ENCODE results near the gene STN1. TPM values are rescaled to one million over a fixed set of nuclear protein-coding genes. Genes with fewer than 3 reads are reported as not detected.

The STN1 gene, protein sequence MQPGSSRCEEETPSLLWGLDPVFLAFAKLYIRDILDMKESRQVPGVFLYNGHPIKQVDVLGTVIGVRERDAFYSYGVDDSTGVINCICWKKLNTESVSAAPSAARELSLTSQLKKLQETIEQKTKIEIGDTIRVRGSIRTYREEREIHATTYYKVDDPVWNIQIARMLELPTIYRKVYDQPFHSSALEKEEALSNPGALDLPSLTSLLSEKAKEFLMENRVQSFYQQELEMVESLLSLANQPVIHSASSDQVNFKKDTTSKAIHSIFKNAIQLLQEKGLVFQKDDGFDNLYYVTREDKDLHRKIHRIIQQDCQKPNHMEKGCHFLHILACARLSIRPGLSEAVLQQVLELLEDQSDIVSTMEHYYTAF
- total RNA-seq = 32.6 TPM

DNA sequence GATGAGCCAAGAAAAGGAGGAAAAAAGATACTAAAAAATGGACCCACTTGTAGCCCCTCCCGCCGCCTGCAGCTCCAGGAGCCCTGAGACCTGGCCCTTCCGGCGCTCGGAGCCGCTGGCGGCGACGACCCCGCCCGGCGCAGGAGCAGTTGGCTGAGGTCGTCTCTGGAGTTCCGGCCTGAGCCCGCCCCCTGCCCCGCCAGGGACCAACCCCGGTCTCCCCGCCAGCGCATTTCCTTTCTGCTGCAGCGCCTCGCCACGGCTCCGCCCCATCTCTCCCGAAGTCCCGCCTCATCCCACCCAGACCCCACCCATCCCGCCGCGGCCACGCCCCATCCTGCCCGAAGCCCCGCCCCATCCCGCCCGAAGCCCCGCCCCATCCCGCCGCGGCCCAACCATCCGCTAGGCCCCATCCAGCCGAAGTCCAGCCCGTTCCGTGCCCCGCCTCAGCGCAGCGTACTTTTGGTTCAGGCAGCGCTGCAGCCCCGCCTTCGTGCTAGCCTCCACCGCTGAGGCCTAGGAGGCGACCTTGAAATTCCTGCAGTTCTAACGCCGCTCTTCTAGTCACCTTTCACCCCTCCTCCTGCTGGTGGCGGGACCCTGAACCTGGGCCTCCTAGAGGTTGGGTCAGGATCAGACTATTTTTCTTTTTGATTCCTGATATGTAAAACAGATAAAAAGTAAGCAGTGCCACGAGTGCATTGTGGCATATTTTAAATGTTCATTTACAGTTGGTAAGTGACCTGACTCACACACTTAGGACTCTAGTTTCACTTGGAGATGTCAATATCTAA, at the start of gene STN1:
Gene STN1, minus strand, starts transcription at position 132 of the 794 bp plus-strand sequence. CDS start 590 bp downstream, outside the sequence.
- peak; percentile 99 for DNase-seq

DNA sequence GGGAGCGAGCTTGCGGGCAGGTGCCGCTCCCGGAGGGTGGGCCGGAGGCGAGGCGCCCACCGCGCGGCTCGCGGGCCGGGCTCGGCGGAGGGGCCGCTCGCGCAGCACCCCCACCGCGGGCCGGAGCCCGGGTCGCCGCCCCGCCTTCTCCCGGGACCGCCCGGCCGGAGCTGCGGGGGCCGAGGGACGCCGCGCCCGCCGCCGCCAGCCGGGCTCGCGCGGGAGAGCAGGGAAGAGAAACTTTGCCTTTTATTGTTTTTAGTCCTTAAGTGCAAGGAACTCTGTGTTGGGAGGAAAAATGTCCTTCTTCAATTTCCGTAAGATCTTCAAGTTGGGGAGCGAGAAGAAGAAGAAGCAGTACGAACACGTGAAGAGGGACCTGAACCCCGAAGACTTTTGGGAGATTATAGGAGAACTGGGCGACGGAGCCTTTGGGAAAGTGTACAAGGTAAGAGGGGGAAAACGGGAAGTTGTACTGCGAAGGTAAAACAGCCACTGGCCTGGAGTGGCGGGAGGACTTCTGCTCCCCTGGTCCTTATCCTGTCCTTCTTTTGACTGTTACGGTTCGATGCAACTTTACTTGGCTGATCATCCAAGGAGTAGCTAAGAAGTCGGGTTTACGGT, 49.6 kb upstream of the STN1 start:
- DNase-seq = peak; percentile 58

DNA sequence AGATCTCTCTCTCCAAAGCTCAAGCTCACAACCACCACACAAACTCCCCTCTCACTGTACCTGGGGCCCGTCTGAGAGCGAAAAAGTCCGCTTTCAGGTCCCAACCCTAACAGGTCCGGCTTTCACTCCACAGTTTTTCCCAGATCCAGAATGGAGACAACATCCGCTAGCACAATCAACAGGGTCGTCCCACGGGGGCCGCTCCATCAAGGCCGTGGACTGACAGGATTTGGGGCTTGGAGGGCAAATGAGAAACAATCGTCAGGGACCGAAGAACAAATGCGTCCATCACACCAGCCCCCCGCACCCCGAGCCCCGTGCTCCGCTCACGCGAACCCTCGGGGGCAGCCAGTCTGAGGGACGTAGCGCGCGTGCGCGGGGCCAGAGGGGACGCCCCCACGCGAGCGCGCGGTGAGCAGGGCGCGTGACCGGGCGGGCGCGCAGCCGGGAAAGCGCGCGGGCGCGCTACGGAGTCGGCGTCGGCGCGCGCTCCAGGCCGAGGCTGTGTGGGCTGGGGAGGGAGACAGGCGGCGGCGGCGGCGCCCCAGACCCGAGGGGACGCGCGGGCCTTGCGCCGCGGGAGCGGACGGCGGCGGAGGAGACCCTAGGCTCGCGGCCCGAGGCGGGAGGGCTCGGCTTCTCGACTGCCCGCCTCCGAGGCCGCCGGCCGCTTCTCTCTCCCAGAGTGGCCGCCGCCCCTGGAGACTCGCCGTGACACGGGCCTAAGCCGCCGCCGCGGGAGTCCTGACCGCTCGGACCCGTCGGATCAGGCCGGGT, 48.9 kb upstream of the STN1 start, which contains the start of gene SLK:
Gene SLK, plus strand, starts transcription at position 470 of the 777 bp plus-strand sequence. CDS start 606 bp downstream, outside the sequence.
- peak; percentile 94 for DNase-seq

DNA sequence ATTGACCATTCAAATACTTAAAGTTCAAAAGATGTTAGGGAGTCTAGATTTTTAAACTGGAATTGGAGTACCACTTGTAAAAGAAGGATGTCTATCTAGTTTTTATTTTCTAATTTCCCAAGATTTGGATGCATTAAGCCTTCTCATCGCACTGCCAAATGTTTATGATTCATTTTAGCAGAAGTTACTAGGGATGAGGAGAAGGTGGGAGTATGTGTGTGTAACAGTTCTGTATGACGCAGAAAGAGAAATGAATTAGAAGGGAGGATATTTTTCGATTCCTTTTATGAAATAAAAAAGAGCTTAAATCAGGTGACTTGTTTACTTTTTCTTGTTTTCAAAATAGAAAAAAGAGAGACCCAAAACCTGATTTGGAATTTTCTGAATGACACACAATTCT, 42.1 kb upstream of the STN1 start:
- DNase-seq = no peak

DNA sequence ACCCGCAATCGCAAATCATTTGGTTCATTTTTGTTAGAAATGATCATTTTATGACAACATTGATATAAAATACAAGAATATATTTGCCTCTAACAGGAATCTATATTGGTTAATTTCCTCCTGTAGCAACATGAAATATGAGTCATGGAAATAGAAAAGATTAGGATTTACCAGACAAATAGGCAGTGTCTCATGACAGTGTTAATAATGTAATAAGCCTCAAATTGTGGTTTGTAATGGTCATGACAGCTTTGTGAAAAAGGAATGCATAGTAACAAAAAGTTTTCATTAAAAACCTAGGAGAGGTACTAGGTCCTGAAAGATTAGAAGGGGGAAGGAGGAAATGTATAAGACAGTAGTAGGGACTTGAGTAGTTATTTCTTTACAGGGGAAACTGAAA, 41.0 kb upstream of the STN1 start:
- DNase-seq = no peak

DNA sequence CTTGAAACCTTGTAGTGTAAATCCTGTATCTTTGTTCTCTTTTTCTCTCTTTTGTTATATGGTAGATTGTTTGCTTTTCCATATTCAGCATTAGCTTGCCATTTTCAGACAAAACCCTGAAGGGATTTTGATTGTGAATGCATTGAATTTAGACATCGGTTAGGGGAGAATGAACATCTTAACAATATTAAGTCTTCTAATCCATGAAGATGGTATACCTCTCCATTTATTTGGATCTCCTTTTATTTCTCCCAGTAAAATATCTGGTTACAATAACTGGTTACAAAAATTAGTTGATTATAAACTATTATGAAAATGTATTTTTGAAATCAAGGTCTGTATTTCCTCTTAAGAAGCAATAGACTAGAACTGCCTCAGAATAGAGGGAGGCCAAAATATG, 36.6 kb upstream of the STN1 start:
- no peak for DNase-seq

DNA sequence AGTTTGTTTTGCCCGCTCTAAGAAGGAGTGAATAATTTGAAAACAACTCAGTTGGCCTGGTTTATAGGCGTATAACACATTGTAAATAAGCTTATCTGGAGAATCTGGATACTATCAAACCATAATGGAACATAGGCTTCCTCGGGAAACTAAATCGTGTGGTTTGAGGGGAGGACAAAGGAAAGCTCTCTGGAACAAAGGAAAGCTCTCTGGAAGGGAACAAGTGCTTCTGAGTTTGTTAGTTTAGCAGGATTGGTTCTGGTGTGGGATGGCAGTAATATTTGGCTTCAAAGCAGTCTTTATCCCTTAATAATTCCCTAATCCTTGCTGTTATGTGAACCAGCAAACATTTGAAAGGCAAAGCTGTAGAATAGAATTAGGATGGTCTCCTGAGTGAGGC, 34.0 kb upstream of the STN1 start:
- no peak for DNase-seq

DNA sequence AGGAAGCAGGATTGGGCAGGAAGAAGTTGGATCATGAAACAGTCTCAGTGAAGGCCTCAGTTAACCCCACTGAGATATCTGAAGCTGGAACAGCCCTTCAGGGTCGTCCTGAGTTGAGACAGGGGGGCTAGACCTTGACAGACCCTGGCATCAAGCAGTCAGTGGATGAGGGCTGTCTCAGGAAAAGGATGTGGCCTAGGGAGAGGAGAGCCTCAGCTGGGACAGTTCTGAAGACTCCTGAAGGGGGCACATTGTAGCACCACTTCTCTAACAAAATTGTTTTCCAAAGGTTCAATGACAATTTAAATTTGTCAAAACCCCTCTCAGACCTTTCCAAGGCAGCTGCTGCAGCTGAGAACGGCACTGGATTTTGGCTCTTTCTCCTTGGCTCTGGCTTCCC, 33.2 kb upstream of the STN1 start:
- DNase-seq = no peak

DNA sequence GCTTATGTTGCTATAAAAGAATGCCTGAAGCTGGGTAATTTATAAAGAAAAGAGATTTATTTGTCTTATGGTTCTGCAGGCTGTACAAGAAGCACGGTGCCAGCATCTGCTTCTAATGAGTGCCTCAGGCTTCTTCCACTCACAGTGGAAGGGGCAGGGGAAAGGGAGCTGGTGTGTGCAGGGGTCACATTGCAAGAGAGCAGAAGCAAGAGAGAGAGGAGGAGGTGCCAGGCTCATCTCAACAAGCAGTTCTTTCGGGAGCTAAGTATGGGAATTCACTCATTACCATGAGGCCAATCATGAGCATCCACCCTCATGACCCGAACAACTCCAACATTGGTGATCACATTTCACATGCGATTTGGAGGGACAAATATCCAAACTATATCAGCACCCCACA, 31.7 kb upstream of the STN1 start:
- DNase-seq = no peak

DNA sequence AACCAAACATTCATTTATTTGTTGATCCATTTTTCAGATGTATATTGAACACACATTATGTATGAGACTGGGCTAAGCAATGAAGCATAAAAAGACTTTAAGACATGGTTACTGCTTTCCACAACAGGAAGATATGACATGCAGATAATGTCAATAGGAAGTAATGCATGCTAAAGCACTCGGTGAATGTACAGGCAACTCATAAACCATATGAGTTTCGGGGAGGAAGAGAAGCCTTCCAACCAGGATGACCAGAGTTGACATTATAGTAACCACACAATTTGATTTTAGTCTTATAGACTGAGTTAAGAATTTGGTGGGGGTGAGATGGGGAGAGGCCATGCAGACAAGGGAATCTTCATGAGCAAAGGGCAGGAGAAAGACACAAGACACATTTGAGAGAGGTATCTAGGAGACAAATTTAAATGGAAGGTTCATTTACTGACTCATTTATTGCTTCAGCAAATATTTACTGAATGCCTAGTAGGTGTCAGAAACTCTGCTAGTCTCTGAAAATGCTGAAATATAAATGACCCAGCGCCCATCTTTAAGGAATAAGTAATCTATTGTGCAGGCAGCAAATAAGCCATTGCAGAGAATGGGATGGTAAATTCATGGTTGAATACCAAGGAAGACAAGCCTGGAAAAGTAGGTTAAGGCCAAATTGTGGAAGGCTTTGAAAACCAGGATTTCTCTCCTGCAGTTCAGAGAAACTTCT, 30.0 kb upstream of the STN1 start:
- DNase-seq = no peak

DNA sequence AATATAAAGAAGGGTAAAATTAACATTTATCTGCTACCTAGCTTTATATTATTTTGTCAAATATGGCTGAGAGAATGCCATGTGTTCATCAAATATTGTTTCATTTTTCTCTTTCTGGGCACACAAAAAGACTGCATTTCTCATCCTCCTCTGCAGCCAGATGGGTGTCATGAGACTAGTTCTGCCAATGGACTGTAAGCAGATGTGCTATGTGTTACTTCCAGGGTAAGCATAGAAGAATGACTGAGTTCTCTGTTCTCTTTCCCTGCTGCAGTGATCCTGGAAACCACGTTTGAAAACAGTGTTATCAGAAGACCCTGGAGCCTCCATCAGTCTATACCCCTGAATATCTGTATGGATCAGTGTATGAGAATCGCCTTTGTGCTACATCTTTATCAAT, 24.9 kb upstream of the STN1 start:
- DNase-seq = no peak

DNA sequence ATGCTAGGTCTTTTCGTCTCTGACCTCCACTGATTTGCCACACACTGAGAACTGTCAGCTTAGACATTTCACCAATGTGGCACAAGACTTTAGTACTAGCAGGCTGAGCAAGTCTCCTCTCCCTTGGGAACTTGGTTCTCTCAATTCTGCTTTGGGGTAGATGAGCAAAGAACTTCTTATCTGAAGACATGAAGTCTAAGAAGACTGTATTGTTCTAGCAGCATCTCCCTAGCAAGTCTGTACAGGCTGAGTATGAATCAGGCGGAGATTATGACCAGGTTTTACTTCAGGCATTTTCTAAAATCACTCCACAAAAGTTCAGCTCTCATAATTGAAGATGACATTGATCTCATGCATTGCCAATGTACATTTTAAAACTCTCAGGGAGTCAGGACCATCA, 23.8 kb upstream of the STN1 start:
- no peak for DNase-seq

DNA sequence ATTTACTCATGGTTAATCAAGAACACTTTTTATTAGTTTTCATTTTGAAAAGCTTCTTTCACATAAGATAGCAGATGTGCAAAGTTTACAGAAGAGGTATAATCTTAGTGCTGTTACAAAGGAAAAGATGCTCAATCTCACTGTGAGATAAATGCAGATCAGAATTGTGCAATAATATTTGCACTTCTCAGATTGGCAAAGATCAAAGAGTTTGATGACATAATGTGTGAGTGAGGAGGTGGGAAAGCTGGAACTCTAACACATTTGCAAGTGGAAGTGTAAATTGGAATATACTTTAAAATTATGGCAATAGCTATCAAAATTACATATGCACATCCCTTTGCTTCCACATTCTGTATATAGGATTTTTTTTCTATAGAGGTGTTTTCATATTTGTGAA, 21.5 kb upstream of the STN1 start:
- DNase-seq = no peak

DNA sequence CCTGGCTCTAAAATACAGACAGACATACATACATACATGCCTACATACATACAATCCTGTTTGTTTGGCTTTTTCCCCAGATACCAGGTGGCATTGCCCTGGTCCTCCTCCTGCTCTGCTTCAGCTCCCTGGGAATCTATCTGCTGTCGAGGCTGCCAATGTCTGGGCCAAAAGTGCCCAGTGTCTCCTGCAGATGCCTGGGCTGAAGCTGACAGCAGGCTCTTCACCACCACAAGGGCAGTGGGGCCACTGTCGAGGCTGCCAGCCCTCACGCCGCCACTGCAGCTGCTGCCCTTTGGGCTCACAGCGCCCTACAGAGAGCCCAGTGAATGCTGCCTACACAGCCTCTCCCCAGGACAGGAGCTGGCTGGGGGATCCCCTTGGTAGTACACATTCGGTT, 18.0 kb upstream of the STN1 start:
- DNase-seq = no peak

DNA sequence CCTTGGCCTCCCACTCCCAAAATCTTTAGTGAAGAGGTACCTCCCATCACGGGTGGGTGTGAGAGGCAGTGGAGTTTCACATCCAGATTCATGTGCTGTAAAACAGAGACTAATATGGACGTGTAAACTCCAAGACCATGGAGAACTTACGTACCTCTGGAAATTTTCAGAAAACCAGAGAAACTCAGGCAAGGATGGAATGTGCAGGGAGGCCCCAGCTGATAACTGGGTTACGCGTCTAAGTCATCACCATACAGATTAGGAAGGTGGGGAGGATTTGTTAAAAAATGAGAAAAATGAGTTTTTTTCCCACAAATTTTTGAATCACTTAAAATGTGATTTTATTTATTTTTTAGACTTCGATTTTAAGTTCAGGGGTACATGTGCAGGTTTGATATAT, 16.3 kb upstream of the STN1 start:
- no peak for DNase-seq

DNA sequence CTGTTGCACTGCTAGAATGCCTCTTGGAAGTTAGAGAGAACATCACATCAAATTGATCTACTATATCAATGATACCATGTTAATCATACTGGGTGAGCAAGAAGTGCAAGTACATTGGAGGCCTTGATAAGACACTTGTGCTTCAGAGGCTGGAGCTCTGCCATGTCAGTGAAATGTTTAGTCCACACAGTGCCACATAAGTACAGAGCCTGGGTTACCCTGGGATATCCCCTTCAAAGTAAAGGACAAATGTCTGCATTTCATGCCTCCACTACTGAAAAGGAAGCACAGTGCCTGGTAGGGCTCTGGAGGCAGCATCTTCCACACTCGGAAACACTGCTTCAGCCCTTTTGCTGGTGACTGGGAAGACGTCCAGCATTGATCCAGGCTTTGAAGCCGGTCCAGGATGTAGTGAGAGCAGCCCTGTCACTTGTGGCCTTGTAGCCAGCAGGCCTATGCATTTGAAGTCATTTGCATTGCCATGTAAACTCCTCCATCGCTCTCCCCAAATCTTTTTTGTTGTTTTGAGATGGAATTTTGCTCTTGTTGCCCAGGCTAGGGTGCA, 15.7 kb upstream of the STN1 start:
- peak; percentile 32 for DNase-seq

DNA sequence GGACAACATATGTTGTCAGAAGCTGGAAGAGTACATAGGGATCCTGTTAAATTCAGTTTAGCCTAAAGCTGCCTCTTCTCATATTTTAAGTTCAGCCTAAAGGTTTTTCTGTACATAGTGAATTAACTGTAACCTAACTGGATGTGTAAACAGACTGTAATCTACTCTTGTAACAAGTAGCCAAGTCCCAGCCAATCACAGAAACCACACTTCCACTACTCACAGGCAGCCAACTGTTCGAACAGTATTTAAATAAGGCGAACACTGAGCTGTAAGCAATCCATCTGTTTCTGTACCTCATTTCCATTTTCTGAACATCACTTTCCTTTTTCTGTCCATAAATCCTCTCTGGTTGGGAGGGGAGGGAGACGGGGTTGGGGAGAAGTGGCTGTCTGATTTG, 15.0 kb upstream of the STN1 start:
- DNase-seq = peak; percentile 45

DNA sequence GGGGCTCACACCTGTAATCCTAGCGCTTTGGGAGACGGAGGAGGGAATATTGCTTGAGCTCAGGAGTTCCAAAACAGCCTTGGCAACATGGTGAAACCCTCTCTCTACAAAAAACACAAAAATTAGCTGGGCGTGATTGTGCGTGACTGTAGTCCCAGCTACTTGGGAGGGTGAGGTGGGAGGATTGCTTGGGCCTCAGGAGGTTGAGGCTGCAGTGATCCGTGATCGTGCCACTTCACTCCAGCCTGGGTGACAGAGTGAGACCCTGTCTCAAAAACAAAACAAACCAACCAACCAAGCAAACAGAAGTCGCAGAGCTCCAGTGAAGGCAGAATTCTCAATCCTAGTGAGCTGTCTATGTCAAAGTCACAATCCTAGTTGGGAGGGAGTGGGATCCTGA, 14.3 kb upstream of the STN1 start:
- DNase-seq = no peak

DNA sequence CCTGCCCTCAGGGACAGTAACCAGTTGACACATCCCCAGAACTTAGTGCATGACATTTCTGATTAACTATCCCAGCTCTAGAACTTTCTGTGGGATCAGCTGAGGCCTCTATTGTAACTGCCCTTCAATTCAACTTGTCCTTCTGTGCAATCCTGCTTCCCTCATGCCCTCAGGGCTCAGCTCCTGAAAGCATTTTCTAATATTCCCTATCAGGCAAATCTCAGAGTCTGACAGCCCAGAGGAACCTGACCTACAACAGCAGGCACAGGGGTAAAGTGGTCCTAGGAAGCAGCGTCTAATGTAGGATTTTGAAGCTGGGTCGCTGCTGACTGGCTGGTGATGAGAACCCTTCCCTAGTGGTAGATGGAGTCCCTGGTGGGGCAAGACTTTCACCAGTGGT, 13.6 kb upstream of the STN1 start:
- DNase-seq = no peak

DNA sequence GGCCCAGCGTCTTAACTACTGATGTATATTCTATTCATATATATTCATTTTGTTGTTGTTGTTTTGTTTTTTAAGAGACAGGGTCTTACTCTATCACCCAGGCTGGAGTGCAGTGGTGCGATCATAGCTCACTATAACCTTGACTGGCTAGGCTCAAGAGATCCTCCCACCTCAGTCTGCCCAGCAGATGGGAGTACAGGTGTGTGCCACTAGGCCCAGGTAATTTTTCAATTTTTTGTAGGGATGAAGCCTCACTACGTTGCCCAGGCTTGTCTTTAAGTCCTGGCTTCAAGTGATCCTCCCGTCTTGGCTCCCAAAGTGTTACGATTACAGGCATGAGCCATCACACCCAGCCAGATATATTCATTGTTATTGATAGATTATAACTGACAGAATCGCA, 12.9 kb upstream of the STN1 start:
- no peak for DNase-seq

DNA sequence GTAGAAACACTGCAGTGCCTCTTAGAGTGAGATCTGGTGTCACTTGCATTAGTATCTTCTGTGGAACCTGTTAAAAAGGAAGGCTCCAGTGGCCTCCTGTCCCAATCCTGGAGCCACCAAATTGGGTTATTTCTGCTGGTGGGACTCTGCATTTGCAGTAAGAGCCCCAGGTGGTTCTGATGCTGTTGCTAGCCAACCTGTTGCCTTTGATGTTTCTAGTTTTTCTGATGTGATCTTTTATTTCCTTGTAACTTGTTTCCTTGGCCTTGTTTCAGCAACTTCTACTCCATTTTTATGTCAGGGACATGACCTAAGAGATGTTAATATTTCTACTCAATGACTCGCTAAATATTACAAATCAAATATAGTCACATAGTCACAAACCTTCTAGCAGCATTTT, 12.5 kb upstream of the STN1 start:
- DNase-seq = no peak
